VCaP (cell line): Measurements from ENCODE around the gene KRT71.

Source experiments
- H3K27ac ChIP-seq: fragments of 450-650 bp; 2 replicates; pipeline ENCODE4 v1.5.1; 2017
- CTCF ChIP-seq: fragments of 450-650 bp; conservative IDR thresholded peaks from 2 replicates; pipeline ENCODE4 v1.5.1; 2017; ENCODE audit warnings: mild to moderate bottlenecking, moderate library complexity

The KRT71 gene

GRCh38 chr12:52521568-52522266 lies 31.2 kb downstream of the KRT71 start:
- no peak overlapping the region for H3K27ac ChIP-seq
- TF ChIP-seq CTCF, result no peak

- no peak overlapping the region for H3K27ac ChIP-seq
- TF ChIP-seq CTCF, result no peak
These were observed 31.8 kb downstream of the KRT71 start for GRCh38 chr12:52521175-52521567.

GRCh38 chr12:52519826-52520662 lies 32.9 kb downstream of the KRT71 start, which contains the start of gene KRT5:
TSS of gene KRT5 (minus strand) at chr12:52520394. CDS start at chr12:52520296, 98 bp downstream.
- no peak for TF ChIP-seq CTCF
- H3K27ac ChIP-seq, result no peak within 1 kb of the TSS

- TF ChIP-seq CTCF, result no peak
These were observed 33.6 kb downstream of the KRT71 start for GRCh38 chr12:52519387-52519703.

GRCh38 chr12:52518574-52519386 lies 34.2 kb downstream of the KRT71 start:
- TF ChIP-seq CTCF, result no peak
- H3K27ac ChIP-seq, result no peak overlapping the region

More at GRCh38 chr12:52519387-52519703, 33.6 kb downstream of the KRT71 start:
- H3K27ac ChIP-seq, result no peak overlapping the region

- no peak overlapping the region for H3K27ac ChIP-seq
- no peak for TF ChIP-seq CTCF
These were observed 35.1 kb downstream of the KRT71 start for GRCh38 chr12:52517888-52518287.
